GM12878 (cell line): ENCODE measurements around the gene KIRREL2. TPM values are rescaled to one million over a fixed set of nuclear protein-coding genes. Genes with fewer than 3 reads are reported as not detected.

Experiments
- ATAC-seq: fragments of 200-7000 bp; cut with Tn5 transposase; 3 replicates; pipeline ENCODE4 v1.9.1; 2020; ENCODE audit warnings: mild to moderate bottlenecking, moderate library complexity
- BruUV-seq: library from RNA; stranded (reverse); fragments of 400-500 nt; replicated peaks from 2 replicates; lab custom pipeline; 2021; lab: Mats Ljungman, UMichigan
- CTCF ChIA-PET: fragments of 300-600 bp; sonication (Branson Sonifier 250); formaldehyde crosslinking; extraction: SDS; loops from one replicate; lab custom pipeline; 2021; ENCODE audit warnings: inconsistent platforms; lab: Yijun Ruan, JAX
- POLR2A ChIA-PET: fragments of 350-600 bp; formaldehyde crosslinking; extraction: SDS; loops from one replicate; lab custom pipeline; 2021; ENCODE audit warnings: inconsistent platforms; lab: Charles Lee
- RAD21 ChIA-PET: fragments of 300-600 bp; sonication (Branson Sonifier 250); formaldehyde crosslinking; loops from one replicate; lab custom pipeline; 2023; ENCODE audit warnings: antibody characterized with exemption; ENCODE audit not compliant: unreplicated experiment; lab: Charles Lee
- SMC1A ChIA-PET: fragments of 300-600 bp; sonication (Branson Sonifier 250); formaldehyde crosslinking; loops from one replicate; lab custom pipeline; 2023; ENCODE audit not compliant: unreplicated experiment, uncharacterized antibody; lab: Charles Lee
- DNase-seq: peaks from one replicate; pipeline ENCODE4 v3.0.0-alpha.2; 2011; ENCODE audit warnings: low read depth, low spot score
- FAIRE-seq: peaks from 3 replicates; lab custom pipeline; 2011; peaks lifted over from hg19 to GRCh38; lab: Jason Lieb, UNC
- H2AFZ ChIP-seq: 2 replicates; pipeline ENCODE4 v1.6.0; 2011; ENCODE audit warnings: low read depth, low read length, control low read depth; ENCODE audit not compliant: control insufficient read depth
- H3K27ac ChIP-seq: 2 replicates; pipeline ENCODE4 v1.5.1; 2011; ENCODE audit warnings: control low read depth; ENCODE audit not compliant: control insufficient read depth, insufficient read depth
- H3K27me3 ChIP-seq, 2 experiments: replicated peaks in 1 of 2; 2 replicates each; pipeline versions ENCODE4 v1.6.0 to v1.6.1; 2011; ENCODE audit warnings: low read length in 1 of 2; ENCODE audit not compliant: control insufficient read depth in 2 of 2, insufficient read depth in 2 of 2
- H3K36me3 ChIP-seq, 2 experiments: 2 replicates each; pipeline ENCODE4 v1.5.1; 2011; ENCODE audit warnings: low read length in 1 of 2; ENCODE audit not compliant: control insufficient read depth in 2 of 2, insufficient read depth in 2 of 2
- H3K4me1 ChIP-seq: 2 replicates; pipeline ENCODE4 v1.6.1; 2011; ENCODE audit warnings: mild to moderate bottlenecking, low read length, moderate library complexity, mixed read lengths; ENCODE audit not compliant: control insufficient read depth, insufficient read depth
- H3K4me2 ChIP-seq: 2 replicates; pipeline ENCODE4 v1.6.0; 2011; ENCODE audit warnings: control low read depth; ENCODE audit not compliant: control insufficient read depth, insufficient read depth
- H3K4me3 ChIP-seq: fragments of 200-600 bp; sonication (generic); 2 replicates; pipeline ENCODE4 v1.5.1; 2016
- H3K79me2 ChIP-seq: 2 replicates; pipeline ENCODE4 v1.6.0; 2011; ENCODE audit warnings: low read length; ENCODE audit not compliant: control insufficient read depth, insufficient read depth
- H3K9ac ChIP-seq: 2 replicates; pipeline ENCODE4 v1.8.0; 2011; ENCODE audit warnings: low read length, control low read depth, mixed read lengths; ENCODE audit not compliant: control insufficient read depth, insufficient read depth
- H3K9me3 ChIP-seq: replicated peaks from 3 replicates; pipeline ENCODE4 v1.5.1; 2011; ENCODE audit warnings: mild to moderate bottlenecking, low read length; ENCODE audit not compliant: control insufficient read depth, insufficient read depth
- H4K20me1 ChIP-seq: 2 replicates; pipeline ENCODE4 v1.6.0; 2011; ENCODE audit not compliant: control insufficient read depth, insufficient read depth
- CEBPB ChIP-seq, 2 experiments: fragments of 150-350 bp in 1 of 2; IDR thresholded peaks; 2 replicates each; pipeline ENCODE4 v1.6.1; 2012 to 2014; ENCODE audit warnings: low read depth in 2 of 2, low read length in 2 of 2, borderline replicate concordance in 1 of 2, inconsistent platforms in 1 of 2
- EP300 ChIP-seq, 2 experiments: fragments of 150-350 bp in 1 of 2; IDR thresholded peaks; 2 replicates each; pipeline ENCODE4 v1.6.1; 2011 to 2012; ENCODE audit warnings: low read depth in 2 of 2, low read length in 2 of 2, borderline replicate concordance in 1 of 2, improper control_type of control experiment in 1 of 2, inconsistent platforms in 1 of 2; ENCODE audit not compliant: control insufficient read depth in 1 of 2
- MEF2A ChIP-seq: IDR thresholded peaks from 2 replicates; pipeline ENCODE4 v1.6.1; 2011; ENCODE audit warnings: low read depth, mild to moderate bottlenecking, low read length, moderate library complexity; ENCODE audit not compliant: insufficient read depth
- MEF2B ChIP-seq: fragments of 450-650 bp; IDR thresholded peaks from 2 replicates; pipeline ENCODE4 v1.6.1; 2018; ENCODE audit warnings: mild to moderate bottlenecking, moderate library complexity; ENCODE audit not compliant: partially characterized antibody, poor library complexity, severe bottlenecking
- NR2F1 ChIP-seq: fragments of 450-650 bp; conservative IDR thresholded peaks from 2 replicates; pipeline ENCODE4 v1.6.1; 2017; ENCODE audit warnings: mild to moderate bottlenecking
- POU2F2 ChIP-seq: IDR thresholded peaks from 3 replicates; pipeline ENCODE4 v1.6.1; 2011; ENCODE audit warnings: low read depth, mild to moderate bottlenecking, low read length, borderline replicate concordance
- RUNX3 ChIP-seq: IDR thresholded peaks from 2 replicates; pipeline ENCODE4 v1.6.1; 2012; ENCODE audit warnings: low read length, inconsistent platforms
- SMAD1 ChIP-seq: fragments of 450-650 bp; IDR thresholded peaks from 2 replicates; pipeline ENCODE4 v1.6.1; 2018; ENCODE audit warnings: mild to moderate bottlenecking, low read depth; ENCODE audit not compliant: partially characterized antibody
- SMAD5 ChIP-seq: IDR thresholded peaks from 2 replicates; pipeline ENCODE4 v1.6.1; 2016; ENCODE audit warnings: antibody characterized with exemption, low read depth
- TAF1 ChIP-seq: IDR thresholded peaks from 2 replicates; pipeline ENCODE4 v1.6.1; 2011; ENCODE audit warnings: mild to moderate bottlenecking, low read depth, low read length, borderline replicate concordance
- WGBS: methylation state at CpG from one replicate; pipeline ENCODE4 v1.1.6; 2016; ENCODE audit warnings: low lambda C conversion rate; ENCODE audit not compliant: insufficient replicate concordance, insufficient coverage; ENCODE audit errors: missing lambda C conversion rate; 5-methylcytosine and 5-hydroxymethylcytosine counted together
- in situ Hi-C: fragments of 300-500 bp; cut with MboI; formaldehyde crosslinking; loops from 9 replicates; pipeline ENCODE4 v1.14.3; 2018; ENCODE audit warnings: mixed read lengths
- intact Hi-C: fragments of 100-400 bp; cut with micrococcal nuclease; formaldehyde crosslinking; loops from one replicate; pipeline ENCODE4 v1.14.2; 2022; ENCODE audit not compliant: unreplicated experiment
- polyA plus RNA-seq, 11 experiments: library from polyadenylated mRNA; depleted of rRNA in 4 of 11; unstranded in 6 of 11; stranded (reverse) in 5 of 11; fragments of >200 nt; fragmentation: Nextera tagmentation in 4 of 11; fragmentation: Illumina TruSeq in 1 of 11; extraction: Ambion mirVana in 4 of 11; extraction: Trizol in 1 of 11; gene quantifications; 1 replicate in 1 of 11; 2 replicates in 10 of 11; pipeline versions ENCODE4 v1.2.1 to v1.2.3, GENCODE V29; 2011 to 2016; ENCODE audit warnings: inconsistent platforms in 2 of 11, missing spikeins in 2 of 11, low read depth in 1 of 11
- total RNA-seq, 4 experiments: library from RNA; depleted of rRNA in 3 of 4; stranded (reverse); fragments of >200 nt in 3 of 4; fragmentation: Illumina TruSeq in 1 of 4; extraction: Trizol in 1 of 4; gene quantifications; 2 replicates each; pipeline versions ENCODE4 v1.2.1 to v1.2.3, GENCODE V29; 2013 to 2021
- TF ChIP-seq, protein P1 (sequence below): IDR thresholded peaks from 2 replicates; pipeline ENCODE4 v1.6.1; 2011; ENCODE audit warnings: mild to moderate bottlenecking, low read depth, low read length, moderate library complexity; ENCODE audit not compliant: insufficient replicate concordance

Gene KIRREL2
- total and polyA plus RNA-seq, 10 of the 15 experiments (the other 5 are each of a cell fraction or from before 2014, with no cell fraction given) = 0.03 to 0.06 TPM; not detected in 8

- FAIRE-seq (no peak), DNase-seq (no peak), ATAC-seq (peak; percentile 29; the same call in 1 of the 3 replicates)
- H3K4me3 ChIP-seq = no peak overlapping the region
- no peak overlapping the region for H2AFZ ChIP-seq
- CTCF ChIA-PET = no interaction called here
- SMC1A ChIA-PET = no interaction called here
- H3K9ac ChIP-seq = no peak overlapping the region
- H3K36me3 ChIP-seq = no peaks in the 10 kb centered on the region
- peaks cover 3 to 5% of the 10 kb centered on the region in 2 experiments; a peak in 3 of 4 replicates for H3K27me3 ChIP-seq
- H3K9me3 ChIP-seq = no peaks in the 10 kb centered on the region; the same call in 2 of the 3 replicates
- intact Hi-C loops (no loop called here), in situ Hi-C loops (no loop called here)
- H4K20me1 ChIP-seq = no peaks in the 10 kb centered on the region
- POLR2A ChIA-PET = no interaction called here
- no TSS peak for BruUV-seq
- no peak overlapping the region for H3K4me2 ChIP-seq
- no peaks in the 10 kb centered on the region for H3K4me1 ChIP-seq
- 26% methylated on average over 53 of the region's 63 CpGs for WGBS
- no peaks in the 10 kb centered on the region for H3K79me2 ChIP-seq
- no peak overlapping the region for H3K27ac ChIP-seq
- RAD21 ChIA-PET = no interaction called here
- no peak for TF ChIP-seq MEF2A
- TF ChIP-seq, protein P1, sequence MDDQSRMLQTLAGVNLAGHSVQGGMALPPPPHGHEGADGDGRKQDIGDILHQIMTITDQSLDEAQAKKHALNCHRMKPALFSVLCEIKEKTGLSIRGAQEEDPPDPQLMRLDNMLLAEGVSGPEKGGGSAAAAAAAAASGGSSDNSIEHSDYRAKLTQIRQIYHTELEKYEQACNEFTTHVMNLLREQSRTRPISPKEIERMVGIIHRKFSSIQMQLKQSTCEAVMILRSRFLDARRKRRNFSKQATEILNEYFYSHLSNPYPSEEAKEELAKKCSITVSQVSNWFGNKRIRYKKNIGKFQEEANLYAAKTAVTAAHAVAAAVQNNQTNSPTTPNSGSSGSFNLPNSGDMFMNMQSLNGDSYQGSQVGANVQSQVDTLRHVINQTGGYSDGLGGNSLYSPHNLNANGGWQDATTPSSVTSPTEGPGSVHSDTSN = no peak
- TF ChIP-seq CEBPB (IDR thresholded peaks at IDR 0.05; ENCODE audit: borderline replicate concordance in 1 of 2, low read depth in 2 of 2, low read length in 2 of 2) = no peak
- TF ChIP-seq NR2F1 = no peak
- no peak for TF ChIP-seq EP300 (IDR thresholded peaks at IDR 0.05; ENCODE audit: borderline replicate concordance in 1 of 2, control insufficient read depth in 1 of 2, low read depth in 2 of 2, low read length in 2 of 2)
- TF ChIP-seq SMAD5 = no peak
- TF ChIP-seq MEF2B = no peak
- no peak for TF ChIP-seq TAF1
- no peak for TF ChIP-seq RUNX3
- no peak for TF ChIP-seq SMAD1
- no peak for TF ChIP-seq POU2F2
These were observed 11.3 kb upstream of the KIRREL2 start for GRCh38 chr19:35845215-35846037.
